ENCODE results near the gene DAAM2. TPM values are rescaled to one million over a fixed set of nuclear protein-coding genes. Genes with fewer than 3 reads are reported as not detected.

Gene DAAM2
- polyA plus RNA-seq, 1 donor (not counting 4 experiments of a cell fraction or from before 2014, with no cell fraction given) = not detected

DNA sequence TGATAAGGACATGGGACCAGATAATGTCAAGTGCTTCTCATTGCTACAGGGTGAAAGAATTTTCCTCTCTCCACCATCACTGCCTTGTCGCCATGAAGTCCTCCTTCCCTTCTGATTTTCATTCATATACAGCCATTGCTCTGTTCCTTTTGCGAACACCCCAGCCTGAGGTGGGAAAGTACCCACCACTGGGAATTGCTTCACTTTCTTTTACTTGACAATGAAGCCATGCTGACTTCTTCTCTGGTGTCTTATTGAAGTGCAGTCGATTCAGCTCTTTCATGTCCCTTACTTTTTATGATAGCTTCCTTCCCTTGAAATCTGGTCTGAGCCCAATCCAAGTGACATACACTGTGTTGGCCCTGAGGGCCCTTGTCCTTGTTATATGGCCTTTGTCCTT, 16.2 kb downstream of the DAAM2 start:
- FAIRE-seq (no peak), DNase-seq (ENCODE audit: low read depth, low spot score) (no peak)
- Histone ChIP-seq H3K79me2 (ENCODE audit: control insufficient read depth, insufficient read depth, low read length) (no peaks in the 10 kb centered on the region), H4K20me1 (ENCODE audit: control insufficient read depth, extremely low read depth, insufficient read depth, low read length) (no peaks in the 10 kb centered on the region), H3K9me1 (ENCODE audit: control insufficient read depth, extremely low read depth, insufficient read depth, low read length) (no peaks in the 10 kb centered on the region), H3K27ac (ENCODE audit: control insufficient read depth, insufficient read depth, low read length) (no peak overlapping the region), H3K9ac (ENCODE audit: control insufficient read depth, extremely low read depth, insufficient read depth, low read length) (no peak overlapping the region), H3K27me3 (ENCODE audit: control insufficient read depth, extremely low read depth, insufficient read depth, low read length) (peaks cover 3% of the 10 kb centered on the region), H3K4me1 (ENCODE audit: control insufficient read depth, extremely low read depth, insufficient read depth, low read length) (no peaks in the 10 kb centered on the region), H3K36me3 (ENCODE audit: control insufficient read depth in 2 of 2, extremely low read depth in 1 of 2, insufficient read depth in 2 of 2, low read length in 2 of 2) (no peaks in the 10 kb centered on the region), H3K9me3 (ENCODE audit: control insufficient read depth, low read depth, low read length) (no peaks in the 10 kb centered on the region), H2AFZ (ENCODE audit: control insufficient read depth, low read length) (no peak overlapping the region), H3K4me3 (ENCODE audit: control insufficient read depth in 2 of 3, extremely low read depth in 1 of 3, insufficient read depth in 2 of 3, low read depth in 1 of 3, low read length in 3 of 3) (no peak overlapping the region), H3K4me2 (ENCODE audit: control insufficient read depth, extremely low read depth, insufficient read depth, low read depth, low read length) (no peak overlapping the region)
- TF ChIP-seq EZH2 (IDR thresholded peaks at IDR 0.05; ENCODE audit: low read length) = no peak
- TF ChIP-seq, protein P1, sequence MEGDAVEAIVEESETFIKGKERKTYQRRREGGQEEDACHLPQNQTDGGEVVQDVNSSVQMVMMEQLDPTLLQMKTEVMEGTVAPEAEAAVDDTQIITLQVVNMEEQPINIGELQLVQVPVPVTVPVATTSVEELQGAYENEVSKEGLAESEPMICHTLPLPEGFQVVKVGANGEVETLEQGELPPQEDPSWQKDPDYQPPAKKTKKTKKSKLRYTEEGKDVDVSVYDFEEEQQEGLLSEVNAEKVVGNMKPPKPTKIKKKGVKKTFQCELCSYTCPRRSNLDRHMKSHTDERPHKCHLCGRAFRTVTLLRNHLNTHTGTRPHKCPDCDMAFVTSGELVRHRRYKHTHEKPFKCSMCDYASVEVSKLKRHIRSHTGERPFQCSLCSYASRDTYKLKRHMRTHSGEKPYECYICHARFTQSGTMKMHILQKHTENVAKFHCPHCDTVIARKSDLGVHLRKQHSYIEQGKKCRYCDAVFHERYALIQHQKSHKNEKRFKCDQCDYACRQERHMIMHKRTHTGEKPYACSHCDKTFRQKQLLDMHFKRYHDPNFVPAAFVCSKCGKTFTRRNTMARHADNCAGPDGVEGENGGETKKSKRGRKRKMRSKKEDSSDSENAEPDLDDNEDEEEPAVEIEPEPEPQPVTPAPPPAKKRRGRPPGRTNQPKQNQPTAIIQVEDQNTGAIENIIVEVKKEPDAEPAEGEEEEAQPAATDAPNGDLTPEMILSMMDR (optimal IDR thresholded peaks at IDR 0.05 in 1 of 3, IDR thresholded peaks at IDR 0.05 in 1 of 3, conservative IDR thresholded peaks at IDR 0.05 in 1 of 3; ENCODE audit: extremely low read depth in 1 of 3, insufficient read depth in 2 of 3, low read length in 3 of 3) = no peak
- dilution Hi-C loops (cut with MboI; ENCODE audit: extremely low pct_ligation_motif_present, low sequenced_read_pairs) = no loop called here

DNA sequence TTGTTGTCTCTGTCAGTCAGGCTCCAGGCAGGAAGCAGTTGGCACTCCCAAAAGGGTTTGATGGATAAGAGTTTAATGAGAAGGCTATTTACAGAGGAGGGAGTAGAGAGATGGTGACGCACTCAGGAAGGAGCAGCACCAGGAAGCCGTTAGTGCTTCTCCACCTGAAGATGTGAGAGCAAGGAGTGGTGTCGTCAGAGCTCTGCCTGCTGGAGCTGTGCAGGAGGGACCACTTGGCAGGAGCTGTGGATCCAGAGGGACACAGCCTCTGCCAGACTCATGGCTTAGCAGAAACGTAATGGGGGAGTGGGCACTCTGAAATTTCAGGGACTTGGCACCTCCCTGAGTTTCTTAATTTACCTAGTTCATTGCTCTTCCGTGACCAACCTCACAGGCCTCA, 16.8 kb downstream of the DAAM2 start:
- Histone ChIP-seq H3K4me2 (ENCODE audit: control insufficient read depth, extremely low read depth, insufficient read depth, low read depth, low read length) (no peak overlapping the region), H3K36me3 (ENCODE audit: control insufficient read depth in 2 of 2, extremely low read depth in 1 of 2, insufficient read depth in 2 of 2, low read length in 2 of 2) (no peaks in the 10 kb centered on the region), H2AFZ (ENCODE audit: control insufficient read depth, low read length) (no peak overlapping the region), H3K27ac (ENCODE audit: control insufficient read depth, insufficient read depth, low read length) (no peak overlapping the region), H3K4me3 (ENCODE audit: control insufficient read depth in 2 of 3, extremely low read depth in 1 of 3, insufficient read depth in 2 of 3, low read depth in 1 of 3, low read length in 3 of 3) (no peak overlapping the region), H3K4me1 (ENCODE audit: control insufficient read depth, extremely low read depth, insufficient read depth, low read length) (no peaks in the 10 kb centered on the region), H3K9me1 (ENCODE audit: control insufficient read depth, extremely low read depth, insufficient read depth, low read length) (no peaks in the 10 kb centered on the region), H3K79me2 (ENCODE audit: control insufficient read depth, insufficient read depth, low read length) (no peaks in the 10 kb centered on the region), H4K20me1 (ENCODE audit: control insufficient read depth, extremely low read depth, insufficient read depth, low read length) (no peaks in the 10 kb centered on the region), H3K9me3 (ENCODE audit: control insufficient read depth, low read depth, low read length) (no peaks in the 10 kb centered on the region), H3K27me3 (ENCODE audit: control insufficient read depth, extremely low read depth, insufficient read depth, low read length) (no peaks in the 10 kb centered on the region), H3K9ac (ENCODE audit: control insufficient read depth, extremely low read depth, insufficient read depth, low read length) (no peak overlapping the region)
- TF ChIP-seq, protein P1 (optimal IDR thresholded peaks at IDR 0.05 in 1 of 3, IDR thresholded peaks at IDR 0.05 in 1 of 3, conservative IDR thresholded peaks at IDR 0.05 in 1 of 3; ENCODE audit: extremely low read depth in 1 of 3, insufficient read depth in 2 of 3, low read length in 3 of 3) = no peak
- TF ChIP-seq EZH2 (IDR thresholded peaks at IDR 0.05; ENCODE audit: low read length) = no peak
- FAIRE-seq (no peak), DNase-seq (ENCODE audit: low read depth, low spot score) (no peak)
- dilution Hi-C loops (cut with MboI; ENCODE audit: extremely low pct_ligation_motif_present, low sequenced_read_pairs) = no loop called here
